Measurements from ENCODE around the gene METTL22.

The METTL22 gene

GRCh38 chr16:8679151-8679550, 57.7 kb downstream of the METTL22 start:
- no peaks in the 10 kb centered on the region for H3K27me3 ChIP-seq (ENCODE audit: insufficient read depth, low read length, poor library complexity)
- DNase-seq (no peak), ATAC-seq (ENCODE audit: insufficient read depth, low read depth) (no peak)
- H4K20me1 ChIP-seq (ENCODE audit: insufficient read depth, low read length): peaks cover 6% of the 10 kb centered on the region
- no peaks in the 10 kb centered on the region for H3K9me3 ChIP-seq (ENCODE audit: insufficient read depth, low read length, severe bottlenecking)
- no peak overlapping the region for H3K4me2 ChIP-seq (ENCODE audit: insufficient read depth, low read length)
- no peak overlapping the region for H3K9ac ChIP-seq (ENCODE audit: low read depth, low read length)
- H3K36me3 ChIP-seq (ENCODE audit: insufficient read depth, low read length): no peaks in the 10 kb centered on the region
- peaks cover 3% of the 10 kb centered on the region; the same call in 1 of the 2 replicates for H3K79me2 ChIP-seq (ENCODE audit: insufficient read depth, low read length)
- H3K4me3 ChIP-seq (ENCODE audit: low read depth in 1 of 2, low read length in 2 of 2): no peak overlapping the region
- no peak overlapping the region for H3K27ac ChIP-seq (ENCODE audit: low read length)
- H2AFZ ChIP-seq (ENCODE audit: low read depth, low read length): no peak overlapping the region
- peaks cover 14% of the 10 kb centered on the region for H3K4me1 ChIP-seq (ENCODE audit: insufficient read depth, low read length)
- TF ChIP-seq, protein P1, sequence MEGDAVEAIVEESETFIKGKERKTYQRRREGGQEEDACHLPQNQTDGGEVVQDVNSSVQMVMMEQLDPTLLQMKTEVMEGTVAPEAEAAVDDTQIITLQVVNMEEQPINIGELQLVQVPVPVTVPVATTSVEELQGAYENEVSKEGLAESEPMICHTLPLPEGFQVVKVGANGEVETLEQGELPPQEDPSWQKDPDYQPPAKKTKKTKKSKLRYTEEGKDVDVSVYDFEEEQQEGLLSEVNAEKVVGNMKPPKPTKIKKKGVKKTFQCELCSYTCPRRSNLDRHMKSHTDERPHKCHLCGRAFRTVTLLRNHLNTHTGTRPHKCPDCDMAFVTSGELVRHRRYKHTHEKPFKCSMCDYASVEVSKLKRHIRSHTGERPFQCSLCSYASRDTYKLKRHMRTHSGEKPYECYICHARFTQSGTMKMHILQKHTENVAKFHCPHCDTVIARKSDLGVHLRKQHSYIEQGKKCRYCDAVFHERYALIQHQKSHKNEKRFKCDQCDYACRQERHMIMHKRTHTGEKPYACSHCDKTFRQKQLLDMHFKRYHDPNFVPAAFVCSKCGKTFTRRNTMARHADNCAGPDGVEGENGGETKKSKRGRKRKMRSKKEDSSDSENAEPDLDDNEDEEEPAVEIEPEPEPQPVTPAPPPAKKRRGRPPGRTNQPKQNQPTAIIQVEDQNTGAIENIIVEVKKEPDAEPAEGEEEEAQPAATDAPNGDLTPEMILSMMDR (IDR thresholded peaks at IDR 0.05; ENCODE audit: borderline replicate concordance, extremely low read depth, low read length, poor library complexity, severe bottlenecking): no peak
- no peak for TF ChIP-seq EZH2 (IDR thresholded peaks at IDR 0.05; ENCODE audit: borderline replicate concordance, low read depth, low read length, severe bottlenecking)

DNA sequence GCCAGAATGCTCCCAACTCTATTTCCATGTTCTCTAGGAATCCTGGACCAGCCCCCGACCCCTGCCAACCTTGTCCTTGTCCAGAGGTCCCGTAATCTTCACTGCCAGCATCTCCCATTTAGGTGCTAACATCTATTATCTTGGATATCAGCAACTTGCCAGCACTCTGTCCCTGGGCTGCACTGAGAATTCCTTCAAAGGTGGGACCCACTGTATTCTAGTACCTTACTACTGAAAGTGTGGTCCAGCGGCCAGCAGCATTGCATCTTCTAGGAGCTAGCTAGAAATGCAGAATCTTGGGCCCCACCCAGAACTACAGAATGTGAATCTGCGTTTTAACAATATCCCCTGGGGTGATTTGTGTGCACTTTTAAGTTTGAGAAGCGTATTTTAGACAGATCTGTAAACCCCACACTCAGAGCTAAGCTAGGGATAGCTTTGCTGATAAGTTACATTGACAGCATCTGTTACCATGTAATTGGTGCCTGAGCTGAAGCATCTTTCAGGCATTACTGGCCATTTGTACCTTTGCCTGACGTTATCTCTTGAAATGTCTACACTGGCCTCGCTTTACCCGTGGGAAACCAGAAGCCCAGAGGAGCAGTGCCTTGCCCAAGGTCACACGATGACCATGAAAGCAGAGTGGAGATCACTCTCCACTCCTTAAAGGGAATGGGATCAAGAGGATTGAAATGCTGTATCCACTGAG, 61.2 kb downstream of the METTL22 start:
- TF ChIP-seq, protein P1 (IDR thresholded peaks at IDR 0.05; ENCODE audit: borderline replicate concordance, extremely low read depth, low read length, poor library complexity, severe bottlenecking): no peak
- no peak for TF ChIP-seq EZH2 (IDR thresholded peaks at IDR 0.05; ENCODE audit: borderline replicate concordance, low read depth, low read length, severe bottlenecking)
- H3K4me1 ChIP-seq (ENCODE audit: insufficient read depth, low read length): no peaks in the 10 kb centered on the region
- H3K9me3 ChIP-seq (ENCODE audit: insufficient read depth, low read length, severe bottlenecking): no peaks in the 10 kb centered on the region
- no peak overlapping the region for H3K27ac ChIP-seq (ENCODE audit: low read length)
- H3K9ac ChIP-seq (ENCODE audit: low read depth, low read length): no peak overlapping the region
- no peak for ATAC-seq (ENCODE audit: insufficient read depth, low read depth)
- DNase-seq: no peak
- H2AFZ ChIP-seq (ENCODE audit: low read depth, low read length): no peak overlapping the region
- H4K20me1 ChIP-seq (ENCODE audit: insufficient read depth, low read length): no peaks in the 10 kb centered on the region; the same call in 1 of the 2 replicates
- H3K4me2 ChIP-seq (ENCODE audit: insufficient read depth, low read length): no peak overlapping the region
- H3K36me3 ChIP-seq (ENCODE audit: insufficient read depth, low read length): no peaks in the 10 kb centered on the region
- H3K4me3 ChIP-seq (ENCODE audit: low read depth in 1 of 2, low read length in 2 of 2): no peak overlapping the region
- H3K27me3 ChIP-seq (ENCODE audit: insufficient read depth, low read length, poor library complexity): no peaks in the 10 kb centered on the region
- no peaks in the 10 kb centered on the region; the same call in 1 of the 2 replicates for H3K79me2 ChIP-seq (ENCODE audit: insufficient read depth, low read length)

GRCh38 chr16:8683640-8684039, 62.1 kb downstream of the METTL22 start:
- Histone ChIP-seq H3K4me3 (ENCODE audit: low read depth in 1 of 2, low read length in 2 of 2) (no peak overlapping the region), H3K4me1 (ENCODE audit: insufficient read depth, low read length) (no peaks in the 10 kb centered on the region), H4K20me1 (ENCODE audit: insufficient read depth, low read length) (no peaks in the 10 kb centered on the region; the same call in 1 of the 2 replicates), H3K27me3 (ENCODE audit: insufficient read depth, low read length, poor library complexity) (no peaks in the 10 kb centered on the region), H3K4me2 (ENCODE audit: insufficient read depth, low read length) (no peak overlapping the region), H3K79me2 (ENCODE audit: insufficient read depth, low read length) (no peaks in the 10 kb centered on the region; the same call in 1 of the 2 replicates), H3K36me3 (ENCODE audit: insufficient read depth, low read length) (no peaks in the 10 kb centered on the region), H2AFZ (ENCODE audit: low read depth, low read length) (no peak overlapping the region), H3K9me3 (ENCODE audit: insufficient read depth, low read length, severe bottlenecking) (no peaks in the 10 kb centered on the region), H3K9ac (ENCODE audit: low read depth, low read length) (no peak overlapping the region), H3K27ac (ENCODE audit: low read length) (no peak overlapping the region)
- ATAC-seq (ENCODE audit: insufficient read depth, low read depth) (no peak), DNase-seq (no peak)
- no peak for TF ChIP-seq EZH2 (IDR thresholded peaks at IDR 0.05; ENCODE audit: borderline replicate concordance, low read depth, low read length, severe bottlenecking)
- TF ChIP-seq, protein P1 (IDR thresholded peaks at IDR 0.05; ENCODE audit: borderline replicate concordance, extremely low read depth, low read length, poor library complexity, severe bottlenecking): no peak

Data from DND-41 (cell line).